K562 (cell line): ENCODE measurements around the gene GALP. TPM values are rescaled to one million over a fixed set of nuclear protein-coding genes. Genes with fewer than 3 reads are reported as not detected.

Experiments used
- ARID1B ChIP-seq: fragments of 450-650 bp; IDR thresholded peaks from 2 replicates; pipeline ENCODE4 v1.6.1; 2016; ENCODE audit warnings: antibody characterized with exemption, mild to moderate bottlenecking, inconsistent platforms
- CBFA2T3 ChIP-seq: fragments of 450-650 bp; IDR thresholded peaks from 2 replicates; pipeline ENCODE4 v1.6.1; 2017
- DPF2 ChIP-seq: fragments of 450-650 bp; IDR thresholded peaks from 2 replicates; pipeline ENCODE4 v1.6.1; 2016
- EP400 ChIP-seq: fragments of 450-650 bp; IDR thresholded peaks from 2 replicates; pipeline ENCODE4 v1.6.1; 2017; ENCODE audit warnings: antibody characterized with exemption, mild to moderate bottlenecking, moderate library complexity
- KDM5B ChIP-seq: fragments of 200-600 bp; sonication (generic); IDR thresholded peaks from 2 replicates; pipeline ENCODE4 v1.6.1; 2012; ENCODE audit warnings: low read depth, mild to moderate bottlenecking, moderate library complexity, low read length, control low read depth, inconsistent platforms; ENCODE audit not compliant: insufficient replicate concordance
- NONO ChIP-seq, 2 experiments: fragments of 200-400 bp in 1 of 2; fragments of 450-650 bp in 1 of 2; formaldehyde crosslinking in 1 of 2; IDR thresholded peaks; 2 replicates each; pipeline ENCODE4 v1.6.1; 2017; ENCODE audit warnings: low read depth in 2 of 2, mild to moderate bottlenecking in 2 of 2, moderate library complexity in 2 of 2, low read length in 1 of 2
- NR1H2 ChIP-seq: sonication (generic); formaldehyde crosslinking; IDR thresholded peaks from 2 replicates; pipeline ENCODE4 v1.4.0; 2020; ENCODE audit warnings: mild to moderate bottlenecking, missing genetic modification reagents
- PHF20 ChIP-seq: fragments of 450-650 bp; IDR thresholded peaks from 2 replicates; pipeline ENCODE4 v1.6.1; 2018; ENCODE audit not compliant: partially characterized antibody
- PTTG1 ChIP-seq: fragments of 450-650 bp; IDR thresholded peaks from 2 replicates; pipeline ENCODE4 v1.6.1; 2016; ENCODE audit warnings: low read depth, mild to moderate bottlenecking, missing genetic modification characterization, missing compliant biosample characterization
- RBM14 ChIP-seq: fragments of 200-400 bp; formaldehyde crosslinking; IDR thresholded peaks from 2 replicates; pipeline ENCODE4 v1.6.1; 2018; ENCODE audit warnings: low read depth, mild to moderate bottlenecking, low read length, moderate library complexity, borderline replicate concordance; ENCODE audit not compliant: insufficient read depth
- RFX1 ChIP-seq: fragments of 450-650 bp; IDR thresholded peaks from 2 replicates; pipeline ENCODE4 v1.6.1; 2016; ENCODE audit warnings: mild to moderate bottlenecking, moderate library complexity
- SMARCC2 ChIP-seq: fragments of 450-650 bp; IDR thresholded peaks from 2 replicates; pipeline ENCODE4 v1.6.1; 2017; ENCODE audit warnings: antibody characterized with exemption, moderate library complexity, mild to moderate bottlenecking, low read depth
- polyA plus RNA-seq, 8 experiments: library from polyadenylated mRNA; depleted of rRNA in 4 of 8; stranded (reverse) in 5 of 8; unstranded in 3 of 8; fragments of >200 nt; fragmentation: Nextera tagmentation in 2 of 8; fragmentation: Illumina TruSeq in 1 of 8; extraction: Ambion mirVana in 2 of 8; extraction: Trizol in 1 of 8; gene quantifications; 2 replicates each; pipeline versions ENCODE4 v1.2.1 to v1.2.3, GENCODE V29; 2011 to 2014; ENCODE audit warnings: inconsistent platforms in 1 of 8, missing spikeins in 1 of 8
- total RNA-seq, 7 experiments: library from RNA; depleted of rRNA in 6 of 7; stranded (reverse); fragments of >200 nt in 6 of 7; fragmentation: Illumina TruSeq in 2 of 7; extraction: Trizol in 2 of 7; gene quantifications; 2 replicates each; pipeline versions ENCODE4 v1.2.1 to v1.2.3, GENCODE V29; 2011 to 2021; ENCODE audit warnings: low replicate concordance in 1 of 7
- TF ChIP-seq, protein P1 (sequence below), 2 experiments: fragments of 150-350 bp in 1 of 2; IDR thresholded peaks; 2 replicates each; pipeline ENCODE4 v1.6.1; 2012 to 2016; ENCODE audit warnings: low read depth in 2 of 2, low read length in 2 of 2, mild to moderate bottlenecking in 1 of 2, moderate library complexity in 1 of 2
- TF ChIP-seq, protein P2 (sequence below): fragments of 250-450 bp; sonication (Bioruptor Pico); IDR thresholded peaks from 2 replicates; pipeline ENCODE4 v1.4.0; 2020; ENCODE audit warnings: mild to moderate bottlenecking, moderate library complexity, borderline replicate concordance
- TF ChIP-seq, protein P3 (sequence below): sonication (generic); formaldehyde crosslinking; IDR thresholded peaks from 2 replicates; pipeline ENCODE4 v1.9.0; 2022; ENCODE audit warnings: mild to moderate bottlenecking, missing genetic modification reagents

GALP gene
- total and polyA plus RNA-seq, 9 of the 15 experiments (the other 6 are each of a cell fraction or from before 2014, with no cell fraction given), result not detected

DNA sequence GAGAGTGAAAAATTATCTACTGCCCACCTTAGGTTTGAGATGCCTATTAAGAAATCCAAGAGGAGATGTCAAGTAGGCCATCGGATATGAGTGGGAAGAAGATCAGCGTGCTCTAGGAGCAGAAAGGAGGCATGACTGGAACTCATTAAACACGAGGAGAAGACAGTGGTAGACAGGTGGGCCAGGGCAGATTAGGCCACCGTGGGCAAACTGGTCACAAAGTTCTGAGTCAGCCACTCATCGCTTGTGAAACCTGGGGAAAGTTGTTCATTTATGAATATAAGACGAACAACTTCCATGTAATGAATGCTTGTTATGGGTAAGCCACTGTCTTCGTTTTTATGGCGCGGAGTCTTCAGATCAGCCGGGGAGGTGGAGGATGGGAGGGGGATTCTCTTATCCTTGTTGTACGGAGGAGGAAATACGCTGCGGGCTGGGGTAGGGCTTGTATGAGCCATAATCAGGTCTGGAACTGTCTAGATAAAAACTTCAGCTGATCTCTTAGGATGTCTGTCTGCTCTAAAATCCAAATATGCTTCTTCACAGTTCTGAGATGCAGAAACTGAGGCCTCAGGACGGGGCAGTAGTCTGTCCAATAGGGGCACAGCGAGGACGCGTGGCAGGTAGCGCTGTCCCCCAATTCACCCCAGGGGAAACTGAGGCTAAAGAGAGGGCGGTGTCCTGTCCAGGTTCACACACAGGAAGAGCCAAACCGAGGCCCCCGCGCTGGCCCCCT lies 35.8 kb upstream of the GALP start (continued):
- TF ChIP-seq KDM5B (peak; percentile 22), SMARCC2 (no peak), ARID1B (peak; percentile 64), PHF20 (no peak), RBM14 (no peak), CBFA2T3 (peak; percentile 58), PTTG1 (tag) (no peak), NONO (IDR thresholded peaks at IDR 0.05; ENCODE audit: low read depth in 2 of 2, low read length in 1 of 2) (no peak), RFX1 (no peak), DPF2 (0 out of 2 replicates have a peak, but pooled peaks have one; percentile 2), NR1H2 (no peak), EP400 (no peak)
- TF ChIP-seq, protein P1, sequence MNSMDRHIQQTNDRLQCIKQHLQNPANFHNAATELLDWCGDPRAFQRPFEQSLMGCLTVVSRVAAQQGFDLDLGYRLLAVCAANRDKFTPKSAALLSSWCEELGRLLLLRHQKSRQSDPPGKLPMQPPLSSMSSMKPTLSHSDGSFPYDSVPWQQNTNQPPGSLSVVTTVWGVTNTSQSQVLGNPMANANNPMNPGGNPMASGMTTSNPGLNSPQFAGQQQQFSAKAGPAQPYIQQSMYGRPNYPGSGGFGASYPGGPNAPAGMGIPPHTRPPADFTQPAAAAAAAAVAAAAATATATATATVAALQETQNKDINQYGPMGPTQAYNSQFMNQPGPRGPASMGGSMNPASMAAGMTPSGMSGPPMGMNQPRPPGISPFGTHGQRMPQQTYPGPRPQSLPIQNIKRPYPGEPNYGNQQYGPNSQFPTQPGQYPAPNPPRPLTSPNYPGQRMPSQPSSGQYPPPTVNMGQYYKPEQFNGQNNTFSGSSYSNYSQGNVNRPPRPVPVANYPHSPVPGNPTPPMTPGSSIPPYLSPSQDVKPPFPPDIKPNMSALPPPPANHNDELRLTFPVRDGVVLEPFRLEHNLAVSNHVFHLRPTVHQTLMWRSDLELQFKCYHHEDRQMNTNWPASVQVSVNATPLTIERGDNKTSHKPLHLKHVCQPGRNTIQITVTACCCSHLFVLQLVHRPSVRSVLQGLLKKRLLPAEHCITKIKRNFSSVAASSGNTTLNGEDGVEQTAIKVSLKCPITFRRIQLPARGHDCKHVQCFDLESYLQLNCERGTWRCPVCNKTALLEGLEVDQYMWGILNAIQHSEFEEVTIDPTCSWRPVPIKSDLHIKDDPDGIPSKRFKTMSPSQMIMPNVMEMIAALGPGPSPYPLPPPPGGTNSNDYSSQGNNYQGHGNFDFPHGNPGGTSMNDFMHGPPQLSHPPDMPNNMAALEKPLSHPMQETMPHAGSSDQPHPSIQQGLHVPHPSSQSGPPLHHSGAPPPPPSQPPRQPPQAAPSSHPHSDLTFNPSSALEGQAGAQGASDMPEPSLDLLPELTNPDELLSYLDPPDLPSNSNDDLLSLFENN (IDR thresholded peaks at IDR 0.05; ENCODE audit: low read depth in 2 of 2, low read length in 2 of 2), result no peak
- TF ChIP-seq, protein P2, sequence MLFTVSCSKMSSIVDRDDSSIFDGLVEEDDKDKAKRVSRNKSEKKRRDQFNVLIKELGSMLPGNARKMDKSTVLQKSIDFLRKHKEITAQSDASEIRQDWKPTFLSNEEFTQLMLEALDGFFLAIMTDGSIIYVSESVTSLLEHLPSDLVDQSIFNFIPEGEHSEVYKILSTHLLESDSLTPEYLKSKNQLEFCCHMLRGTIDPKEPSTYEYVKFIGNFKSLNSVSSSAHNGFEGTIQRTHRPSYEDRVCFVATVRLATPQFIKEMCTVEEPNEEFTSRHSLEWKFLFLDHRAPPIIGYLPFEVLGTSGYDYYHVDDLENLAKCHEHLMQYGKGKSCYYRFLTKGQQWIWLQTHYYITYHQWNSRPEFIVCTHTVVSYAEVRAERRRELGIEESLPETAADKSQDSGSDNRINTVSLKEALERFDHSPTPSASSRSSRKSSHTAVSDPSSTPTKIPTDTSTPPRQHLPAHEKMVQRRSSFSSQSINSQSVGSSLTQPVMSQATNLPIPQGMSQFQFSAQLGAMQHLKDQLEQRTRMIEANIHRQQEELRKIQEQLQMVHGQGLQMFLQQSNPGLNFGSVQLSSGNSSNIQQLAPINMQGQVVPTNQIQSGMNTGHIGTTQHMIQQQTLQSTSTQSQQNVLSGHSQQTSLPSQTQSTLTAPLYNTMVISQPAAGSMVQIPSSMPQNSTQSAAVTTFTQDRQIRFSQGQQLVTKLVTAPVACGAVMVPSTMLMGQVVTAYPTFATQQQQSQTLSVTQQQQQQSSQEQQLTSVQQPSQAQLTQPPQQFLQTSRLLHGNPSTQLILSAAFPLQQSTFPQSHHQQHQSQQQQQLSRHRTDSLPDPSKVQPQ (CRISPR knock-in tag), result no peak
- TF ChIP-seq, protein P3, sequence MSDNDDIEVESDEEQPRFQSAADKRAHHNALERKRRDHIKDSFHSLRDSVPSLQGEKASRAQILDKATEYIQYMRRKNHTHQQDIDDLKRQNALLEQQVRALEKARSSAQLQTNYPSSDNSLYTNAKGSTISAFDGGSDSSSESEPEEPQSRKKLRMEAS (CRISPR knock-in tag), result no peak
- TF ChIP-seq, all 486 proteins: peak for 21
